HL-60/S4 treated with retinoic acid at 250 ng/mL for 4 days and 3 days (cell line): ENCODE measurements around the gene PRKAR1A.
"Not testable (repeated sequence)": the region's sequence is repeated elsewhere in the genome, so short reads cannot be mapped to it uniquely, and the experiment has no call there.

ENCODE experiments used
- in situ Hi-C: fragments of 300-500 bp; cut with MboI; formaldehyde crosslinking; loops from 2 replicates; pipeline ENCODE4 v1.7.0; 2022; ENCODE audit warnings: low sequenced_read_pairs

Gene PRKAR1A

DNA sequence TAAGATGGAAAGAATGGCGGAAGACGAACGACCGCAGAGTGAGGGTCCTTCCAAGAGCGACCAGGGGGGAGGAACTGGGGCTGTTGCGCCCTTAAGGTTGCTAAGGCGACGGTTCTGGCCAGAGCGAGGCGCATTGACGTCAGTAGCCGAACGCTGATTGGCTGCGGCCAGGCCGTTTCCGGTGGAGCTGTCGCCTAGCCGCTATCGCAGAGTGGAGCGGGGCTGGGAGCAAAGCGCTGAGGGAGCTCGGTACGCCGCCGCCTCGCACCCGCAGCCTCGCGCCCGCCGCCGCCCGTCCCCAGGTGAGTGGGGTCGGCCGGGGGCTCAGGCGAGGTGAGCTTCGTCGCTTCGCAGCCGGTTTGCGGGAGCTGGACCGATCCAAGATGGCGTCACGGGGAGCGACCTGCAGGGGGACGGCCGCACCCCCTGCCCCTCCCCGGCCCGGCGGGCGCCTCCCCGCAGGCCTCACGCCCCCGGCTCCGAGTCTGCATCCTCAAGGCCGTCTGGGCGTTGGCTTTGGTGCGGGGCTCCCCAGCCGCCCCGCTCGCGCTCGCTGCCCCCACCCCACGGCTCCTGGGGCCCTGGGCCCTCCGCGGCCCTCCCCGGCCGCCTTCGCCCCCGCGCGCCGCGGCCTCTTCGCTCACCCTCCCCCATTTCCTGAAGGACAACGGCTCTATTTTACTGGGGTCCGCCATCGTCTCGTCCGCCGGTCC lies at the start of gene PRKAR1A:
Gene PRKAR1A (plus strand): TSS at position 184 of the 713 bp plus-strand sequence. CDS start 2,970 bp downstream, outside the sequence.
- in situ Hi-C loops = no loop called here

DNA sequence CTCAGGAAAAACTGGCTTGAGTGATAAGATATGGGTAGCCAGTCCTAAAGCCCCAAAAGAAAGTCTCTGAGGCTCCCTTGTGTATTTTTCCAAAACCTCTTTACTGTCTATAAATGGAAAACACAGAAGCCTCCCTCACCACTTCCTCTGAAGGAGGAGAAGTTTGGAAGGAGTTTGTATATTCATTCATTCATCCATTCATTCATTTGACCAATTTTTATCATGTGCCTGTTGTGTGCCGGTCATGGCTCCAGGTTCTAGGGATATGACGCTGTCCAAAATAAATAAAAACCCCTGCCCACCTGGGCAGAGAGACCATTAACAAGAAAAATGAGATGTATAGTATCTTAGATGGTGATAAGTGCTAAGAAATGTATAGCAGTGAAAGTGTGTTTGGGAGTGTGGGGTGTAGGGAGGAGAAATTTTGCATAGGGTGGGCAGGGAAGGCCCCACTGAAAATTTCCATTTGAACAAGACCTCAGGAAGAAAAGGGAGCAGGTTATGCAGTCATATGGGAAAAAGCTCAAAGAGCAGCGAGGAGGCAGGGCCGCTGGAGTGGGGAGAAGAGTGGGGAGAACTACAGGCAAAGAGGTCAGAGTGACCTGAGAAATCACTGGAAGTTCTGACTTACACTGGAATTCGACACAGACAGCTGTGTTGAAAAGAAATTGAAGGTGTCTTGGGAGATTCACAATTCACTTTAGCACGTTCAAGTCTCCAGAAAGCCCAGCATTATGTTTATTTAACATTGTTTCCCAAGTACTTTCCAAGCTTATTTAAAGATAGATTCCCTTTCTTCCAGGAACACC lies 48.8 kb upstream of the PRKAR1A start:
- in situ Hi-C loops = no loop called here

DNA sequence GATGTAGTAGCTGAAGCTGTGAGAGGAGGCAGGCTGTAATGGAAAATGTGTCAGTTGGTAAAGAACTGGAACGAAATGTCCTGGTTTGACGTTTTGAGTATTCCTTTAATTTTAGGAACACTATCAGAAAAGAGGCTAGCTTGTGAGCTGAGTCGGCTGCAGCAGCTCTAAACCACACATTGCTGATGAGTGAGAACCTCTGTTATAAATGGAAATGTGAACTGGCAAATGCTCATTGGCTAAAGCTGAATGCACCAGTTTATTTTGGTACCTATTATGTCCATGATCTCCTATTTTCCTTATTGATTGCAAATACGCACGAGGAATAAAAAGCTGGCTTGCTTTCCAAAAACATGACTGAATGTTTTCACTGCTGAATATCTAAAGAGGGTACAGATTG lies 43.9 kb upstream of the PRKAR1A start:
- in situ Hi-C loops = no loop called here

- in situ Hi-C loops = no loop called here
Observed at GRCh38 chr17:68468788-68469187, 43.4 kb upstream of the PRKAR1A start.

GRCh38 chr17:68470961-68471360 lies 41.3 kb upstream of the PRKAR1A start:
- in situ Hi-C loops = no loop called here

GRCh38 chr17:68480885-68481284 lies 31.3 kb upstream of the PRKAR1A start:
- in situ Hi-C loops = no loop called here

DNA sequence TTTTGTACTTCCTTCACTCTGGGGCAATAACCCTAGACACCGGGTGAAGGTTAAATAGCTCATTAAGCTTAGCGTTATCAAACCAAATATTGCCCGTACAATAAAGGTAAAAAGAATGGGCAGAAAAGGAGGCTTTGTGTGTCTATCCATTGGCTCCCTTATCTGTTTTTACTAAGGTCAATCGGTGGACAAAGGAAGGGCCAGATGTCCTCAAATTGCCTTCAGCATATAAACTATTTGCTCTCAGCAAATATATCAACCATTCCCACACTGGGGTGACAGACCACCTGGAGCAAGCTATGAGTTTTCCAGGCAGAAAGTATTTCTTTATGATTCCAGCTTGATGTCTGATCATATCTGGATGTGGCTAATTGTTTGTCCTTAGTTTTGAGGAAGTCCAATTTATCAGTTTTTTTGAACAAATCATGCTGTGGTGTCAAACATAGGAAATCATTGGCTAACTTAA lies 29.6 kb upstream of the PRKAR1A start:
- in situ Hi-C loops = no loop called here

GRCh38 chr17:68484458-68484857 lies 27.8 kb upstream of the PRKAR1A start:
- in situ Hi-C loops = no loop called here

- in situ Hi-C loops = no loop called here
Observed at GRCh38 chr17:68489919-68490318, 22.3 kb upstream of the PRKAR1A start.

DNA sequence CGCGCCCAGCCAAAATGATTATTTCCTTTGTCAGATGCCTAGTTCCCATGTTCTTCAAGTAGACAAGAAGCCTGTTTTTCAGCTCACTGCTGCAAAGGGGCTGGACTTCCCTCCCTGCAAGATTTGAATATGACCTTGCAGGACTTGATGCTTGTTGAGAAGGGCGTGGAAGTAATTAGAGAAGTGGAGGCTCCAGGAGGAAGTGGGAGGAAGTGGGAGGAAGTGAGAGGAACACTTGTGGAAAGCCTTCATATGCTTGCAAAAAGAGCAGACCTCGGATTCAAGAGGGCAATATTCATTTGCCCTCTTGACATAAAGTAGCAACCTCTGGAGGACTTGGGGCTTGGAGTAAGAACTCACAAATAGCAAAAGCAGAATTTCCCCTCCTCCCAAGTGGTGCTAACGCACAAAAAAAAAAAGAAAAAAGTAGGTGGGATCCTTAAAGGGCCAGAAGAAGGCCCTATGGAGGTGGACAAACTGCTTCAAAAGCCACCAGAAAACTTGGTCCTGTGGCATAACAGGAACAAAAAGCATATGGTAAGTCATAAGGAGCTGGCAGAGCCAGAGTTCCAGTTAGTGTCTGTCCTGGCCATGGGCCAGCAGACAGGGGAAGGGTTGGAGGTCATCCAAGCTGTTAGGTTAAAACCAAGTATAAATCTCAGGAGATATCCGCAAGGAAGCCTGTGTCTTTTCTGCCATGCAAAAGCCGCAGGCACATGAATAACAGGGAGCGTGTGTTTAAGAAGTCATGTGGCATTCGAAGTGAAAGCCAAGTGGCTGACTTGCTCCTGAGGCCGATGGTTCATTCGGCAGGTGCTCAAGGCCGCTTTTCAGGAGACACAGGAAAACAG lies 20.6 kb upstream of the PRKAR1A start:
- in situ Hi-C loops = no loop called here

- in situ Hi-C loops = not testable (repeated sequence)
Observed at GRCh38 chr17:68492394-68493054, 19.7 kb upstream of the PRKAR1A start.

- in situ Hi-C loops = no loop called here
Observed at GRCh38 chr17:68495081-68495480, 17.1 kb upstream of the PRKAR1A start.

GRCh38 chr17:68497885-68498319 lies 14.3 kb upstream of the PRKAR1A start:
- in situ Hi-C loops = no loop called here

DNA sequence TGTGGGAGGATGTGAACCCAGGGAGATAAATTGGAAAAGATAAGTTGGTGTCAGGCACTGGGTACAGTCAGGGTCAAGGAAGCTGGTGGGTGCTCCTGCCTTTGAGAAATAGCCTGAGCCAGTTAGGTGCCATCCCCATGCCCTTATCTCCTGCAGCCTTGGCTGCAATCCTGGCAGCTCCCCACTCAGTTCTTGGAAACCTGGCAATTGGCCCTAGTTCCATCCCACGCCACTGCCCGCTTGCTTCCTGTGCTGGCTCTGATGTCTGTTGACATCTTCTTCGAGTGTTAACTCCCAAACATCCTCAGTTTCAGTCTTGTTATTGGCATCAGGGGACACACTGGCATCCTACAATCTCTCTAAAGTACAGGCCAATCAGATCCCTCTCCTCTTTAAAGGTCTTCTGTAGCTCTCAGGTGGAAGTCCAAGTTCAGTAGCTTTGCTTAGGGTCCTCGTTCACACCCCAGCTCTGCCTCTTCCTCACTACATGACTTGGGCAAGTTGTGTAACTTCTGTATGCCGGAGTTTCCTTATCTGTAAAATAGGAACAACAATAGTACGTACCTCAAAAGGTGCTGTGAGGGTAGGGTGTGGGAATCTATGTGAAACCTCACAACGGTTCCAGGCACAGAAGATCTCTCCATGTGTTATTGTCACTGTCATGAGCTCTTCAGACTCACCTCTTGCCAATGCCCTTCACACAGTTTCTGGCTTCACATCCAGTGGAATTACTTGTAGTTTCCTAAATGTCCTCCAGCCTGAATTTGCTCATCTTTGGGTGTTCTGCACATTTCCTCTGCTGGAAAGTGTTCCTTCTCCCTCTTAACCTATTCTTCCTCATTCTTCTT lies 13.5 kb upstream of the PRKAR1A start:
- in situ Hi-C loops = no loop called here

GRCh38 chr17:68499587-68499986 lies 12.6 kb upstream of the PRKAR1A start:
- in situ Hi-C loops = no loop called here

- in situ Hi-C loops = no loop called here
Observed at GRCh38 chr17:68501074-68501473, 11.2 kb upstream of the PRKAR1A start.

- in situ Hi-C loops = no loop called here
Observed at GRCh38 chr17:68505951-68506350, 6.3 kb upstream of the PRKAR1A start.

- in situ Hi-C loops = no loop called here
Observed at GRCh38 chr17:68507576-68507975, 4.7 kb upstream of the PRKAR1A start.

GRCh38 chr17:68509141-68510057 lies 2.8 kb upstream of the PRKAR1A start:
- in situ Hi-C loops = no loop called here
